ENCODE measurements around the gene TNPO1.

The TNPO1 gene

GRCh38 chr5:72818866-72819534, 2.5 kb downstream of the TNPO1 start:
- peak; percentile 54 for DNase-seq

DNA sequence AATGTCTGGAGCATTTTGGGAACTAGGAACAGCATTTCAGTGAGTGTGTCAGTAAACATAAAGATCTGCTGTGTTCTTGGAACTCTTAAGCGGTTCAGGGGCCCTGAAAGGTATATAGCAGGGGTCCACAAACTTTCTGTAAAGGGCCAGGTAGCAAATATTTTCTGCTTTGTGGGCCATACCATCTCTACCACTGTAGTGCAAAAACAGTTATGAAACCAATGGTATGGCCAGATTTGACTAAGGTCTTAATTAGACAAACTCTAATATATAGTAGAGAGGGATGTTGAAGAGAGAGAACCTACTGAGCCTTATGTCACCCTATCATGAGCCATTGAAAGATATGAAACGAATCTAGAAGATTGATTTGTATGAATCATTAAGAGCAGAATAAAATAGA, 5.3 kb downstream of the TNPO1 start:
- DNase-seq, result no peak

DNA sequence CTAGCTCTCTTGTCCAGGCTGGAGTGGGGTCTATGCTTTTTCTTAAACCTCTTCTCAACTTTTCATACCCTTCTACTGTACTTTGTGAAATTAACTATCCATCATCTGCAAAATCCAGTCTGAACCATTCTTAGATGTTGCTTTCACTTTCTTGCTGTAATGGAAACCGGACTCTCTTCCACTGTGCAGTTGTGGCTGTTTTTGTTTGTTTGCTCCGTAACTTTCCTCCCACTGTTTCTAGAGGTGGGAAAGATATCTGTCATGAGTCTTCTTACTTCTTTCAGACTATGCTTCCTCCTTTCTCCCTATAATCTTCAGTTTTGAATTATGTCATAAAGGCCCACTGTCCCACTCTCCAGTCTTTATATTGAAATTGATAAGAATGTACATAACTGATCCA, 6.5 kb downstream of the TNPO1 start:
- no peak for DNase-seq

DNA sequence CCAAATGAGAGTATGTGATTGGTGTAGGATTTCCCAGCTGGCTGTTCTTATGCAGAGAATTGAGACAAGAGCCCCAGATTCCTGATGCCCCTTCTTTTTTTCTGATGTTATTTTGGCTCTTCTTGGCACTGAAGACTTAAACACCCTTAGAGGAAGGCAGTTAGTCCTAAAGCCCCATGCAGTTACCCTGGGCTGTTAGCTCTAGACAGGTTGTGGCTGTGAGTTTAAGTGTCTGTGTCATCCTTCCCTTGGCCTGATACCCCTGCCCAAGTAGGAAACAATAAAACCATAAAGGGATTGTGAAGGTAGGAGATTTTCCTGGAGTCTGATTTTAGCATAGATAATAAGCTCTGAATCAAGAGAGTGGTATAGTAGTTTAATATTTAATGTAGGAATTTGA, 13.2 kb downstream of the TNPO1 start:
- DNase-seq, result no peak

- no peak for DNase-seq
These were observed 13.9 kb downstream of the TNPO1 start for GRCh38 chr5:72830362-72830761.

- DNase-seq, result no peak
These were observed 15.2 kb downstream of the TNPO1 start for GRCh38 chr5:72831685-72832084.

DNA sequence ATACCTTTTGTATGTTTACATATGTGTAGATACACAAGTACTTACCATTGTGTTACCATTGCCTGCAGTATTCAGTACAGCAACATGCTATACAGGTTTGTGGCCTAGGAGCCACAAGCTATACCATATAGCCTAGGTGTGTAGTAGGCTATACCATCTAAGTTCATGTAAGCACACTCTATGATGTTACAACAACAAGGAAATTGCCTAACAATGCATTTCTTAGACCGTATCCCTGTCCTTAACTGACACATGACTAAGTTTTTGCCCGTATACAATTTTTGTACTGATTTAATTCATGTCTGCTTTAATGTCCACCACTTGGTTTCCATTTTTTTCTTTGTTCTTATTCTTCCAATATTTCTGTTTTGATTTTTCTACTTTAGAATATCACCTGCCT, 18.5 kb downstream of the TNPO1 start:
- DNase-seq, result no peak

- no peak for DNase-seq
These were observed 19.2 kb downstream of the TNPO1 start for GRCh38 chr5:72835633-72836032.

GRCh38 chr5:72836810-72837209, 20.3 kb downstream of the TNPO1 start:
- no peak for DNase-seq

DNA sequence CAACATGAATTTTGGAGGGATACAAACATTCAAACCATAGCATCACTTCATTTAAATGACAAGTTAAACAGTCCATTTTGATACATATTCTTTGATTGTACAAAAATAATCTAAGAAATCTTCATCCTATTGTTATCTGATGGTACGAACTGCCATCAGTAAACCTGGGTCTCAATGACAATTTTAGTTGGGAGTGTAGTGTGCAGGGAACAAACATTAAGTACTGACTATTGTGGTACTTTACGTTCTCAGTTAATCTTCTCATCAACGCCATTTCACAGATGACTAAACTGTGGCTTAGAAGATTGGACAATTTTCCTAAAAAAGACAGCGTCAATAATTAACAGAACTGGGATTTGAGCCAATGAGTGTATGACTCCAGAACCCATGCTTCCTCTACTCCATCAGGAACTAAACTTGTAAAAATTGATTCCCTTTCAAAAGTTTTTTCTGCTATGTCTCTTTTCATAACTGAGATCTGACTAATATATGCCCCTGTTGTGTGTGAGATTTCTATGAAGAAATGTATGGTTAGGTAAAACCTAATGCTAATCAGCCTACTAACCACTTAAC, 21.1 kb downstream of the TNPO1 start:
- DNase-seq, result peak; percentile 37

DNA sequence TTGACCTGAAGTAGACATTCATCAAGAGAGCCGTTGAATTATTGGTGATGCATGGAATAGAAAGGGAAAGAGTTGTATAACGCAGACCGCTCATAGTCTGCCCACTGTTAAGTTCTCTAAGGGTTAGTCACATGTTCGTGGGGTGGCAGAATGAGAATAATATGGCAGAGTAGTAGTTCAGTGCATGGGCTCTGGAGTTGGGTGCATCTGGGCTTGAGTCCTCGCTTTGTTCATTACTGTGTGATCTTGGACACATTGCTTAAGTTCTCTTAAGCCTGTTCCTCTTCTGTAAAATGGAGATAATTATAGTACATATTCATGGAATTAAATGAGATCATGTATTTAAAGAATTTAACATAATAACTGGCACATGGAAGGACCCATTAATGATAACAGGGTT, 23.6 kb downstream of the TNPO1 start:
- no peak for DNase-seq

- no peak for DNase-seq
These were observed 25.5 kb downstream of the TNPO1 start for GRCh38 chr5:72841756-72842535.

DNA sequence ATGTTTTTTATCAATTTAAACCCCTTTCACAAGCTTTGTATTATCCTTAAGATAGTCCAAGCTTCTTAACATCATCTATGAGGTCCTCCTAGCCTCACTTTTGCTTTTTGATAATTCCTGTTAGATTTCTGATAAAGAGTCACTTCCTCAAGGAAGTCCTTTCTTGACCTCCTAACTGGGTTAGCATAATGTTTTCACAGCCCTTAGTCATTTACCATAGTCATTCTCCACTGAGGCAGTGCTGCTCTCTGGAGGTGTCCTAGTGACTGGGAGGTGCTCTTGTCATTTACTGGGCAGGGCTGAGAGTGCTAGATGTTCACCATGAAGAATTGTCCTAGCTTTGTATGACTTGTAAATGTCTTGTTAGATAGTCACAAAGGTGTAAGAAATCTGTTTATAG, 26.4 kb downstream of the TNPO1 start:
- peak; percentile 49 for DNase-seq

DNA sequence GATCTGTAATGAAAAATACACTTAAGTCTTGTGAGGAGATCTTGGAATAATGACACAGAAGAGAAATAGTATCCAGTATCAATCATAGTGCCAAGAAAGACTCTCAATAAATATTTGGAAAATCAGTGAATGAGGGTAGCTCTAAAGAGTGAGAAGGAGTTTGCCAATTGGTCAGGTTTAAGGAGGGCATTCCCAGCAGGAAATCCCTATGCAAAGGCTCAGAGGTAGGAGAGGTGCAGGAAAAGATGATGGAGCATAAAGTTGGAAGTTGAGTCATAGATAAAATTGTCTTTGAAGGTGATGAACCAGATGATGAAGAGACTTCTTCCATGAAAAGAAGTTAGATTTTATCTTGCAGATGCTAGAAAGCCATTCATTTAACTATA, 27.8 kb downstream of the TNPO1 start:
- no peak for DNase-seq

- DNase-seq, result no peak
These were observed 29.4 kb downstream of the TNPO1 start for GRCh38 chr5:72845889-72846288.

DNA sequence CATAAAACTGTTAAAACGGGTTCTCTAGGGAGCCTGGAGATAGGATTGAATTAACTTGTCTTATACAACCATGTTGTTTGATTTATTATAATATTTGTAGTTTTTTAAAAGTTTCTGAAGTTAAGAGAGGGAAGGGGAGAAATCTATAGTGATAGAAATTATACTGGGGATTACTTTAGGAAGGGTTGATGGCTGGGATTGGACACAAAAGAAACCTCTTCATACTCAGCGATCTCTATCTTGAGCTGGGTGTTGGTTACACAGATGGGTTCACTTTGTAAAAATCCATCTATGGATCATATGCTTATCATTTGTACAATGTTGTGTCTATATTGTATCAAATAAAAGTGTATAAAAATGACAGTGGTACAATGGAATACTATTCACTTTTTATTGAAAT, 30.0 kb downstream of the TNPO1 start:
- DNase-seq, result no peak

GRCh38 chr5:72847439-72847838, 31.0 kb downstream of the TNPO1 start:
- no peak for DNase-seq

- DNase-seq, result peak; percentile 78
These were observed 31.6 kb downstream of the TNPO1 start for GRCh38 chr5:72847989-72848473.

GRCh38 chr5:72848474-72849428, 32.3 kb downstream of the TNPO1 start:
- peak; percentile 35 for DNase-seq

GRCh38 chr5:72849546-72849945, 33.1 kb downstream of the TNPO1 start:
- DNase-seq, result no peak

GRCh38 chr5:72850113-72850512, 33.7 kb downstream of the TNPO1 start:
- DNase-seq, result no peak

DNA sequence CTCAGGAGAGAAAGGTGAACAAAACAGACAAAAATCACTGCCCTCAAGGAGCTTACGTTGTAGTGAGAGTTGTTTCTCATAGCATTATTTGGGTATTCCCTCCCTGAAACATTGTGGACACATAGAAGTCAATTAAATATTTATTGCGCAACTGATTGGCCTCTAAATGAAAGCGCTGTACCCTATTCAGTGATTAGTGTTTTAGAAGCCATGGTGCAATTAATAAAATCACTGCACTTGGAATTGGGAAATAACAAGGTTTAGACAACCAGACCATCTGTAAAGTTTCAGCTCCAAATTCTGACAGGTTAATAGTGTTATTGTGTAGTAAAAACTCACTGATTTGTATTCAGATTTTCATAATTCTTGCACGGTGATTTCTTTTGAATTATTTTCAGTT, 35.9 kb downstream of the TNPO1 start:
- no peak for DNase-seq

- DNase-seq, result no peak
These were observed 38.0 kb downstream of the TNPO1 start for GRCh38 chr5:72854419-72854818.

Data from kidney glomerular epithelial cell (primary cell).